Trophoblast cell (in vitro differentiated cells and primary cell): ENCODE results near the gene ZNF333.
A peak's percentile ranks its signal among the peaks of the same experiment; 100 is the strongest.

ENCODE experiments used
- DNase-seq, 2 donors: peaks; one replicate each; pipeline ENCODE4 v3.0.0-alpha.2; 2016
- H2AFZ ChIP-seq: 2 replicates; pipeline ENCODE4 v1.6.1; 2013; ENCODE audit warnings: low read length, moderate library complexity, mild to moderate bottlenecking; ENCODE audit not compliant: insufficient read depth, poor library complexity
- H2AK5ac ChIP-seq: 2 replicates; pipeline ENCODE4 v1.6.1; 2013; ENCODE audit warnings: mild to moderate bottlenecking, low read length
- H2BK120ac ChIP-seq: 2 replicates; pipeline ENCODE4 v1.6.1; 2013; ENCODE audit warnings: low read length, mild to moderate bottlenecking, moderate library complexity; ENCODE audit not compliant: insufficient read depth, poor library complexity
- H2BK12ac ChIP-seq: 2 replicates; pipeline ENCODE4 v1.6.1; 2013; ENCODE audit warnings: mild to moderate bottlenecking, low read length, moderate library complexity
- H2BK5ac ChIP-seq: 2 replicates; pipeline ENCODE4 v1.6.1; 2013; ENCODE audit warnings: low read length, low read depth, moderate library complexity, mild to moderate bottlenecking; ENCODE audit not compliant: poor library complexity
- H3K14ac ChIP-seq: 2 replicates; pipeline ENCODE4 v1.6.1; 2013; ENCODE audit warnings: mild to moderate bottlenecking, low read length
- H3K18ac ChIP-seq: 2 replicates; pipeline ENCODE4 v1.6.1; 2013; ENCODE audit warnings: mild to moderate bottlenecking, low read length
- H3K23ac ChIP-seq: 2 replicates; pipeline ENCODE4 v1.6.1; 2013; ENCODE audit warnings: low read length
- H3K27ac ChIP-seq: 2 replicates; pipeline ENCODE4 v1.5.1; 2013; ENCODE audit warnings: low read depth, mild to moderate bottlenecking, inconsistent platforms, low read length, moderate library complexity
- H3K27me3 ChIP-seq: 2 replicates; pipeline ENCODE4 v1.6.1; 2013; ENCODE audit warnings: inconsistent platforms, mild to moderate bottlenecking, low read length, moderate library complexity; ENCODE audit not compliant: insufficient read depth
- H3K36me3 ChIP-seq, 2 experiments: 1 replicate in 1 of 2; 2 replicates in 1 of 2; pipeline ENCODE4 v1.6.1; 2013; ENCODE audit warnings: low read length in 2 of 2, mild to moderate bottlenecking in 2 of 2, moderate library complexity in 1 of 2; ENCODE audit not compliant: insufficient read depth in 2 of 2, control insufficient read depth in 1 of 2
- H3K4ac ChIP-seq: 2 replicates; pipeline ENCODE4 v1.6.1; 2013; ENCODE audit warnings: low read depth, mild to moderate bottlenecking, low read length, moderate library complexity
- H3K4me1 ChIP-seq, 2 experiments: 1 replicate in 1 of 2; 2 replicates in 1 of 2; pipeline ENCODE4 v1.6.1; 2013; ENCODE audit warnings: low read length in 2 of 2, mild to moderate bottlenecking in 2 of 2, moderate library complexity in 1 of 2; ENCODE audit not compliant: insufficient read depth in 2 of 2, control insufficient read depth in 1 of 2
- H3K4me2 ChIP-seq: 2 replicates; pipeline ENCODE4 v1.6.1; 2013; ENCODE audit warnings: inconsistent platforms, mild to moderate bottlenecking, low read length, moderate library complexity
- H3K4me3 ChIP-seq: 2 replicates; pipeline ENCODE4 v1.5.1; 2013; ENCODE audit warnings: mild to moderate bottlenecking, low read depth, low read length, inconsistent platforms
- H3K79me1 ChIP-seq: one replicate; pipeline ENCODE4 v1.6.1; 2013; ENCODE audit warnings: low read length
- H3K79me2 ChIP-seq: 2 replicates; pipeline ENCODE4 v1.6.1; 2013; ENCODE audit warnings: low read length, mild to moderate bottlenecking; ENCODE audit not compliant: control insufficient read depth, insufficient read depth, poor library complexity
- H3K9ac ChIP-seq: 2 replicates; pipeline ENCODE4 v1.6.1; 2013; ENCODE audit warnings: mild to moderate bottlenecking, low read length
- H3K9me3 ChIP-seq: 2 replicates; pipeline ENCODE4 v1.6.1; 2013; ENCODE audit warnings: low read depth, mild to moderate bottlenecking, control low read depth, inconsistent platforms, low read length; ENCODE audit not compliant: insufficient read depth
- H4K12ac ChIP-seq: 2 replicates; pipeline ENCODE4 v1.6.1; 2013; ENCODE audit warnings: low read depth, mild to moderate bottlenecking, low read length, moderate library complexity
- H4K8ac ChIP-seq: 2 replicates; pipeline ENCODE4 v1.6.1; 2013; ENCODE audit warnings: low read depth, mild to moderate bottlenecking, low read length, moderate library complexity
- H4K91ac ChIP-seq: one replicate; pipeline ENCODE4 v1.6.1; 2013; ENCODE audit warnings: low read depth, mild to moderate bottlenecking, low read length, moderate library complexity
- WGBS: extraction: QIAGEN DNeasy Blood & Tissue Kit; methylation state at CpG from one replicate; pipeline ENCODE4 v1.1.7; 2013; ENCODE audit warnings: missing lambda C conversion rate; ENCODE audit not compliant: insufficient read length, insufficient coverage; ENCODE audit errors: extremely low coverage; 5-methylcytosine and 5-hydroxymethylcytosine counted together

ZNF333 gene

DNA sequence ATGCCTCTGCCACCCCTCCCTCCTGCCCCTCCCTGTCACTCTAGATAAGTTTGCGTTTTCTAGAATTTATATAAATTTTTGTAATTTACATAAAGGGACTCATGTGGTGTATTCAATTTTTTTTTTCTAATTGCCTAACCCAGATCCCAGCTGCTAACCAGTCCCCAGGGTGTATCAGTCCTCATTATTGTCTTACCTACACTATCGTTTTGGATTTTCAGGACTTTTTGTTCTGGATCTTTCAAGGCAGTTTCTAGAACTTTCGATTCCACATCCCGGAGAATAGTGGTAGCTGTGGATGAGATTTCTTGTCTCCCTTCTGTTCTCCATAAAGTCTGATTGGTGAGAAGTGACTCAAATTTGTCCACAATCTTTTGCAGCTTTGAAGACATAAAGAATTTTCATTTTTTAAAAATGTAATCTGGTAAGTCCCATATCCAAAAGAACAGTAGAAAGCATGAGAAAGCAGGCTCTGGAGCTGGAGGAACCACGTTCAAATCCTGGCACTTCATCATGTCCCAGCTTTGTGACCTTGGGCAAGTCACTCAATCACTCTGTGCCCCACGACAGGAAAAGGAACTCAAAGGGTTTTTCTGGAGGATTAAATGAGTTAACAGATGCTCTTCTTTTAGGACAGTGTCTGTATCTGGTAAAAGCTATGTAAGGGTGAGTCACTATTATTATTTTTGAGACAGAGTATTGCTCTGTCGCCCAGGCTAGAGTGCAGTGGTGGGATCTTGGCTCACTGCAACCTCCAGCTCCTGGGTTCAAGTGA lies 34.9 kb upstream of the ZNF333 start:
- Histone ChIP-seq H4K12ac (no peak overlapping the region), H4K91ac (no peak overlapping the region), H4K8ac (no peak overlapping the region), H2AFZ (no peak overlapping the region), H2BK5ac (no peak overlapping the region), H3K27ac (no peak overlapping the region), H2AK5ac (no peak overlapping the region), H3K18ac (no peak overlapping the region), H3K4ac (no peak overlapping the region), H3K79me2 (no peaks in the 10 kb centered on the region), H3K79me1 (no peaks in the 10 kb centered on the region), H3K9me3 (peaks cover 5% of the 10 kb centered on the region), H3K36me3 (no peaks in the 10 kb centered on the region), H3K27me3 (no peaks in the 10 kb centered on the region), H2BK12ac (no peak overlapping the region), H3K4me2 (no peak overlapping the region), H3K9ac (no peak overlapping the region), H2BK120ac (no peak overlapping the region), H3K4me1 (no peaks in the 10 kb centered on the region), H3K23ac (no peak overlapping the region), H3K14ac (no peak overlapping the region), H3K4me3 (no peak overlapping the region)
- DNase-seq: no peak
- WGBS: no CpG with 5 or more reads among the region's 7 CpGs

DNA sequence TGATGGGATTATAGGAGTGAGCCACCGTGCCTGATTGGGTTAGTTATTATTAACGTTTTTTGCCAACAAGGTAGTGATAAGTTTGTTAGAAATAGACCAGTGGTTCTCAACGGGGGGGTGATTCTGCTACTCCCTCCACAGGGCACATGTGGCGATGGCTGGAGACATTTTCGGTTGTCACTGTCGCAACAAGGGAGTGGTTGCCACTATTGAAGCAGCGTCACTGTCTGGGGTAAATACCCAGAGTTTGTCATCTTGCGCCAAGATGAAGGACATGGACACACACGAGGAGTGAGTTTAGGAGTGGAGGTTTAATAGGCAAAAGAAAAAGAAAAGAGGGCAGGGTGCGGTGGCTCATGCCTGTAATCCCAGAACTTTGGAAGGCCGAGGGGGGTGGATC lies 34.1 kb upstream of the ZNF333 start:
- Histone ChIP-seq H2BK120ac (no peak overlapping the region), H3K27me3 (no peaks in the 10 kb centered on the region), H3K79me2 (no peaks in the 10 kb centered on the region), H3K79me1 (no peaks in the 10 kb centered on the region), H3K27ac (no peak overlapping the region), H3K4ac (no peak overlapping the region), H3K9ac (no peak overlapping the region), H4K91ac (no peak overlapping the region), H3K18ac (no peak overlapping the region), H3K4me1 (no peaks in the 10 kb centered on the region), H3K9me3 (peaks cover 6% of the 10 kb centered on the region), H2BK12ac (no peak overlapping the region), H3K36me3 (no peaks in the 10 kb centered on the region), H2AK5ac (no peak overlapping the region), H4K8ac (no peak overlapping the region), H3K23ac (no peak overlapping the region), H3K4me2 (no peak overlapping the region), H2AFZ (no peak overlapping the region), H2BK5ac (no peak overlapping the region), H3K4me3 (no peak overlapping the region), H3K14ac (no peak overlapping the region), H4K12ac (no peak overlapping the region)
- WGBS: no CpG with 5 or more reads among the region's 11 CpGs
- DNase-seq: no peak

DNA sequence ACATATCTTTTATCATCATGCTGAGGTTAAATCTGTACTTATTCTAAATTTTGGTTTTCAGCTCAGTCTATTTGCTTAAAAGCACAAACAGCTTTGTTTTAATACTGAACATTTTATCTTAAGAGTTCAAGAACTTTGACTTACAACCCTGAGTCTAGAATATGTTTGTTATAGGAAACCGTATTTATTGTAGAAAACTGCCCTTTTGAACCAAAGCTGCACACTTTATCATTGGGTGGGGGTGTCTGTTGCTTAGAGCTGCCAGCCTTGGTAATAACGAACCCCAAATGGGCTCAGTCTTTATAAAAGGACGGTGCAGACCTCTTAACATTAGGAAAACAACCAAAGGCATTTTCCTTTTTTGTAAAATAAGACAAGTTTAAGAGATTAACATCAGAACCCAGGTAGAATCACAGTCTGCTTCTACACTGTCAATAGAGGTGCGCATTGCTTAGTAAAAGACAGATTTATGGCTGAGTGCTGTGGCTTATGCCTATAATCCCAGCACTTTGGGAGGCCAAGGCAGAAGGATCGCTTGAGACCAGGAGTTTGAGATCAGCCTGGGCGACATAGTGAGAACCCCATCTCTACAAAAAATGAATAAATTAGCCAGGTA lies 29.9 kb upstream of the ZNF333 start:
- Histone ChIP-seq H4K8ac (no peak overlapping the region), H3K18ac (no peak overlapping the region), H3K36me3 (no peaks in the 10 kb centered on the region), H2BK12ac (no peak overlapping the region), H3K4me3 (no peak overlapping the region), H3K4me2 (no peak overlapping the region), H4K91ac (no peak overlapping the region), H3K4me1 (no peaks in the 10 kb centered on the region), H2BK5ac (no peak overlapping the region), H3K9me3 (peaks cover 11% of the 10 kb centered on the region), H3K23ac (no peak overlapping the region), H2BK120ac (no peak overlapping the region), H4K12ac (no peak overlapping the region), H3K79me2 (no peaks in the 10 kb centered on the region), H3K27ac (no peak overlapping the region), H3K9ac (no peak overlapping the region), H2AK5ac (no peak overlapping the region), H3K4ac (no peak overlapping the region), H3K79me1 (no peaks in the 10 kb centered on the region), H3K14ac (no peak overlapping the region), H3K27me3 (no peaks in the 10 kb centered on the region), H2AFZ (no peak overlapping the region)
- DNase-seq: no peak
- no CpG with 5 or more reads among the region's 6 CpGs for WGBS

DNA sequence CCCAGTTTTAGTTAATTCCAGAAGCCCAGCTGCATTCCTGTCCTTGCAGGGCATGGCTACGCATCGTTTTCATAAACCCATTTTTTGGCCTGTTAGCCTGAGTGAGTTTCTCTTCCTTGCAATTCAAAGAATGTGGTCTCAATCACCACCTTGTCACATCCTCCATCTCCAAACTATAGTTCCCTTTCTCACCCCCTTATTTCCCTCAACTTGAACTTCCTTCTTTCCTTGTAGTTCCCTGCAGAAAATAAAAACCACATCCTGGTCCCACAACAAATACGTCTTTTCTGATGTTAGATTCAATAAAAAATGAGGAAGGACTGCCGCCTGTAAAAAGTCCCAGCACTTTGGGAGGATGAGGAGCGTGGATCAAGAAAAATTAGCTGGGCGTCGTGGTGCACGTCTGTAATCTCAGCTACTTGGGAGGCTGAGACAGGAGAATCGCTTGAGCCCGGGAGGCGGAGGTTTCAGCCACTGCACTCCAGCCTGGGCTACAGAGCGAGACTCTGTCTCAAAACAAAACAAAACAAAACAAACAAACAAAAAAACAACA lies 28.4 kb upstream of the ZNF333 start:
- Histone ChIP-seq H3K18ac (no peak overlapping the region), H3K27ac (no peak overlapping the region), H3K9ac (no peak overlapping the region), H3K79me1 (no peaks in the 10 kb centered on the region), H3K4ac (no peak overlapping the region), H2BK12ac (no peak overlapping the region), H2BK5ac (no peak overlapping the region), H3K4me3 (no peak overlapping the region), H4K91ac (no peak overlapping the region), H3K4me1 (no peaks in the 10 kb centered on the region), H3K4me2 (no peak overlapping the region), H4K8ac (no peak overlapping the region), H3K14ac (no peak overlapping the region), H2AFZ (no peak overlapping the region), H3K36me3 (no peaks in the 10 kb centered on the region), H2BK120ac (no peak overlapping the region), H3K27me3 (no peaks in the 10 kb centered on the region), H3K79me2 (no peaks in the 10 kb centered on the region), H2AK5ac (no peak overlapping the region), H3K23ac (no peak overlapping the region), H4K12ac (no peak overlapping the region), H3K9me3 (peaks cover 9% of the 10 kb centered on the region)
- peak in 1 of 2 donors; percentile 15 for DNase-seq
- WGBS: no CpG with 5 or more reads among the region's 12 CpGs
